HEK293 (cell line): ENCODE measurements around the gene CNPY4.
A peak's percentile ranks its signal among the peaks of the same experiment; 100 is the strongest.

Experiments
- PRDM2 ChIP-seq: fragments of 450-650 bp; formaldehyde crosslinking; IDR thresholded peaks from 2 replicates; pipeline ENCODE4 v1.5.1; 2016; ENCODE audit warnings: missing biosample characterization, missing genetic modification characterization, borderline replicate concordance
- SCRT1 ChIP-seq: fragments of 450-650 bp; formaldehyde crosslinking; IDR thresholded peaks from 2 replicates; pipeline ENCODE4 v1.5.1; 2016; ENCODE audit warnings: missing biosample characterization, missing genetic modification characterization, borderline replicate concordance
- SETDB1 ChIP-seq: IDR thresholded peaks from one replicate; pipeline ENCODE4 v1.6.1; 2017; ENCODE audit warnings: mild to moderate bottlenecking, low read length, moderate library complexity, mixed read lengths; ENCODE audit not compliant: insufficient read length
- SP7 ChIP-seq: fragments of 450-650 bp; formaldehyde crosslinking; IDR thresholded peaks from 2 replicates; pipeline ENCODE4 v1.5.1; 2016; ENCODE audit warnings: missing biosample characterization, missing genetic modification characterization
- ZFP3 ChIP-seq: fragments of 450-650 bp; formaldehyde crosslinking; IDR thresholded peaks from 2 replicates; pipeline ENCODE4 v1.5.1; 2016; ENCODE audit warnings: low read depth, missing biosample characterization, missing genetic modification characterization
- ZNF140 ChIP-seq: fragments of 450-650 bp; formaldehyde crosslinking; IDR thresholded peaks from 2 replicates; pipeline ENCODE4 v1.5.1; 2016; ENCODE audit warnings: missing biosample characterization, missing genetic modification characterization
- ZNF19 ChIP-seq: fragments of 450-650 bp; formaldehyde crosslinking; IDR thresholded peaks from 2 replicates; pipeline ENCODE4; 2016; ENCODE audit warnings: missing biosample characterization, missing genetic modification characterization, low read depth
- ZNF214 ChIP-seq: fragments of 450-650 bp; formaldehyde crosslinking; IDR thresholded peaks from 2 replicates; pipeline ENCODE4 v1.5.1; 2017; ENCODE audit warnings: missing biosample characterization, mild to moderate bottlenecking, missing genetic modification characterization, borderline replicate concordance
- ZNF223 ChIP-seq: fragments of 450-650 bp; formaldehyde crosslinking; IDR thresholded peaks from 2 replicates; pipeline ENCODE4 v1.5.1; 2016; ENCODE audit warnings: missing biosample characterization, missing genetic modification characterization
- ZNF24 ChIP-seq: fragments of 450-650 bp; formaldehyde crosslinking; IDR thresholded peaks from 2 replicates; pipeline ENCODE4 v1.5.1; 2016; ENCODE audit warnings: missing biosample characterization, missing genetic modification characterization
- ZNF280D ChIP-seq: fragments of 450-650 bp; formaldehyde crosslinking; IDR thresholded peaks from 2 replicates; pipeline ENCODE4 v1.5.1; 2016; ENCODE audit warnings: missing biosample characterization, missing genetic modification characterization
- ZNF302 ChIP-seq: fragments of 450-650 bp; formaldehyde crosslinking; IDR thresholded peaks from 2 replicates; pipeline ENCODE4 v1.5.1; 2016; ENCODE audit warnings: missing biosample characterization, missing genetic modification characterization, low read depth
- ZNF311 ChIP-seq: fragments of 450-650 bp; formaldehyde crosslinking; IDR thresholded peaks from 2 replicates; pipeline ENCODE4 v1.5.1; 2017; ENCODE audit warnings: missing biosample characterization, missing genetic modification characterization, borderline replicate concordance
- ZNF571 ChIP-seq: fragments of 450-650 bp; formaldehyde crosslinking; IDR thresholded peaks from 2 replicates; pipeline ENCODE4 v1.5.0; 2017; ENCODE audit warnings: missing biosample characterization, missing genetic modification characterization
- ZNF610 ChIP-seq: fragments of 450-650 bp; formaldehyde crosslinking; IDR thresholded peaks from 2 replicates; pipeline ENCODE4 v1.5.1; 2016; ENCODE audit warnings: missing biosample characterization, missing genetic modification characterization, borderline replicate concordance
- ZNF621 ChIP-seq: fragments of 450-650 bp; formaldehyde crosslinking; IDR thresholded peaks from 2 replicates; pipeline ENCODE4 v1.5.1; 2017; ENCODE audit warnings: missing biosample characterization, missing genetic modification characterization
- ZNF629 ChIP-seq: fragments of 450-650 bp; formaldehyde crosslinking; IDR thresholded peaks from 2 replicates; pipeline ENCODE4 v1.5.1; 2017; ENCODE audit warnings: missing biosample characterization, missing genetic modification characterization
- TF ChIP-seq, protein P1 (sequence below): fragments of 450-650 bp; formaldehyde crosslinking; IDR thresholded peaks from 2 replicates; pipeline ENCODE4 v1.5.1; 2016; ENCODE audit warnings: missing biosample characterization, missing genetic modification characterization, borderline replicate concordance
- TF ChIP-seq, protein P2 (sequence below): fragments of 450-650 bp; formaldehyde crosslinking; IDR thresholded peaks from 2 replicates; pipeline ENCODE4 v1.5.1; 2016; ENCODE audit warnings: missing biosample characterization, missing genetic modification characterization
- TF ChIP-seq, protein P3 (sequence below): fragments of 450-650 bp; formaldehyde crosslinking; IDR thresholded peaks from 2 replicates; pipeline ENCODE4 v1.5.1; 2017; ENCODE audit warnings: missing biosample characterization, mild to moderate bottlenecking, missing genetic modification characterization, moderate library complexity
- TF ChIP-seq, protein P4 (sequence below): fragments of 450-650 bp; IDR thresholded peaks from 2 replicates; pipeline ENCODE4 v1.5.1; 2018; ENCODE audit warnings: missing biosample characterization, mild to moderate bottlenecking, missing genetic modification characterization

CNPY4 gene

GRCh38 chr7:100091411-100092181 is 27.8 kb upstream of the CNPY4 start (continued):
- TF ChIP-seq, protein P1, sequence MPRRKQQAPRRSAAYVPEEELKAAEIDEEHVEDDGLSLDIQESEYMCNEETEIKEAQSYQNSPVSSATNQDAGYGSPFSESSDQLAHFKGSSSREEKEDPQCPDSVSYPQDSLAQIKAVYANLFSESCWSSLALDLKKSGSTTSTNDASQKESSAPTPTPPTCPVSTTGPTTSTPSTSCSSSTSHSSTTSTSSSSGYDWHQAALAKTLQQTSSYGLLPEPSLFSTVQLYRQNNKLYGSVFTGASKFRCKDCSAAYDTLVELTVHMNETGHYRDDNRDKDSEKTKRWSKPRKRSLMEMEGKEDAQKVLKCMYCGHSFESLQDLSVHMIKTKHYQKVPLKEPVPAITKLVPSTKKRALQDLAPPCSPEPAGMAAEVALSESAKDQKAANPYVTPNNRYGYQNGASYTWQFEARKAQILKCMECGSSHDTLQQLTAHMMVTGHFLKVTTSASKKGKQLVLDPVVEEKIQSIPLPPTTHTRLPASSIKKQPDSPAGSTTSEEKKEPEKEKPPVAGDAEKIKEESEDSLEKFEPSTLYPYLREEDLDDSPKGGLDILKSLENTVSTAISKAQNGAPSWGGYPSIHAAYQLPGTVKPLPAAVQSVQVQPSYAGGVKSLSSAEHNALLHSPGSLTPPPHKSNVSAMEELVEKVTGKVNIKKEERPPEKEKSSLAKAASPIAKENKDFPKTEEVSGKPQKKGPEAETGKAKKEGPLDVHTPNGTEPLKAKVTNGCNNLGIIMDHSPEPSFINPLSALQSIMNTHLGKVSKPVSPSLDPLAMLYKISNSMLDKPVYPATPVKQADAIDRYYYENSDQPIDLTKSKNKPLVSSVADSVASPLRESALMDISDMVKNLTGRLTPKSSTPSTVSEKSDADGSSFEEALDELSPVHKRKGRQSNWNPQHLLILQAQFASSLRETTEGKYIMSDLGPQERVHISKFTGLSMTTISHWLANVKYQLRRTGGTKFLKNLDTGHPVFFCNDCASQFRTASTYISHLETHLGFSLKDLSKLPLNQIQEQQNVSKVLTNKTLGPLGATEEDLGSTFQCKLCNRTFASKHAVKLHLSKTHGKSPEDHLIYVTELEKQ (tag by site-specific recombination), result no peak
- TF ChIP-seq ZNF610 (no peak), ZNF214 (tag by site-specific recombination) (no peak), PRDM2 (no peak), ZNF19 (tag by site-specific recombination) (no peak), ZNF571 (tag by site-specific recombination) (no peak), ZNF629 (tag by site-specific recombination) (peak; percentile 44), ZNF280D (tag by site-specific recombination) (no peak), ZNF302 (tag by site-specific recombination) (no peak), ZNF140 (tag by site-specific recombination) (no peak), SCRT1 (tag by site-specific recombination) (no peak), ZNF24 (tag by site-specific recombination) (0 out of 2 replicates have a peak, but pooled peaks have one; percentile 15), SETDB1 (no peak), ZNF311 (tag by site-specific recombination) (no peak), ZFP3 (tag by site-specific recombination) (no peak), SP7 (tag by site-specific recombination) (0 out of 2 replicates have a peak, but pooled peaks have one; percentile 26), ZNF223 (tag by site-specific recombination) (no peak), ZNF621 (tag by site-specific recombination) (no peak)
- TF ChIP-seq, protein P2, sequence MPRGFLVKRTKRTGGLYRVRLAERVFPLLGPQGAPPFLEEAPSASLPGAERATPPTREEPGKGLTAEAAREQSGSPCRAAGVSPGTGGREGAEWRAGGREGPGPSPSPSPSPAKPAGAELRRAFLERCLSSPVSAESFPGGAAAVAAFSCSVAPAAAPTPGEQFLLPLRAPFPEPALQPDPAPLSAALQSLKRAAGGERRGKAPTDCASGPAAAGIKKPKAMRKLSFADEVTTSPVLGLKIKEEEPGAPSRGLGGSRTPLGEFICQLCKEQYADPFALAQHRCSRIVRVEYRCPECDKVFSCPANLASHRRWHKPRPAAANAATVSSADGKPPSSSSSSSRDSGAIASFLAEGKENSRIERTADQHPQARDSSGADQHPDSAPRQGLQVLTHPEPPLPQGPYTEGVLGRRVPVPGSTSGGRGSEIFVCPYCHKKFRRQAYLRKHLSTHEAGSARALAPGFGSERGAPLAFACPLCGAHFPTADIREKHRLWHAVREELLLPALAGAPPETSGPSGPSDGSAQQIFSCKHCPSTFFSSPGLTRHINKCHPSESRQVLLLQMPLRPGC (tag by site-specific recombination), result no peak
- TF ChIP-seq, protein P3, sequence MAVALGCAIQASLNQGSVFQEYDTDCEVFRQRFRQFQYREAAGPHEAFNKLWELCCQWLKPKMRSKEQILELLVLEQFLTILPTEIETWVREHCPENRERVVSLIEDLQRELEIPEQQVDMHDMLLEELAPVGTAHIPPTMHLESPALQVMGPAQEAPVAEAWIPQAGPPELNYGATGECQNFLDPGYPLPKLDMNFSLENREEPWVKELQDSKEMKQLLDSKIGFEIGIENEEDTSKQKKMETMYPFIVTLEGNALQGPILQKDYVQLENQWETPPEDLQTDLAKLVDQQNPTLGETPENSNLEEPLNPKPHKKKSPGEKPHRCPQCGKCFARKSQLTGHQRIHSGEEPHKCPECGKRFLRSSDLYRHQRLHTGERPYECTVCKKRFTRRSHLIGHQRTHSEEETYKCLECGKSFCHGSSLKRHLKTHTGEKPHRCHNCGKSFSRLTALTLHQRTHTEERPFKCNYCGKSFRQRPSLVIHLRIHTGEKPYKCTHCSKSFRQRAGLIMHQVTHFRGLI (tag by site-specific recombination), result 0 out of 2 replicates have a peak, but pooled peaks have one; percentile 5
- TF ChIP-seq, protein P4, sequence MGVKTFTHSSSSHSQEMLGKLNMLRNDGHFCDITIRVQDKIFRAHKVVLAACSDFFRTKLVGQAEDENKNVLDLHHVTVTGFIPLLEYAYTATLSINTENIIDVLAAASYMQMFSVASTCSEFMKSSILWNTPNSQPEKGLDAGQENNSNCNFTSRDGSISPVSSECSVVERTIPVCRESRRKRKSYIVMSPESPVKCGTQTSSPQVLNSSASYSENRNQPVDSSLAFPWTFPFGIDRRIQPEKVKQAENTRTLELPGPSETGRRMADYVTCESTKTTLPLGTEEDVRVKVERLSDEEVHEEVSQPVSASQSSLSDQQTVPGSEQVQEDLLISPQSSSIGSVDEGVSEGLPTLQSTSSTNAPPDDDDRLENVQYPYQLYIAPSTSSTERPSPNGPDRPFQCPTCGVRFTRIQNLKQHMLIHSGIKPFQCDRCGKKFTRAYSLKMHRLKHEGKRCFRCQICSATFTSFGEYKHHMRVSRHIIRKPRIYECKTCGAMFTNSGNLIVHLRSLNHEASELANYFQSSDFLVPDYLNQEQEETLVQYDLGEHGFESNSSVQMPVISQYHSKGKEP (tag by site-specific recombination), result peak; percentile 23; the same call in 1 of the 2 replicates
